Activated CD4-positive, alpha-beta T cell treated with anti-CD3 and anti-CD28 coated beads for 1 hour (primary cell): Measurements from ENCODE around the gene CHAT.

ENCODE experiments used
- DNase-seq: peaks from one replicate; pipeline ENCODE4 v3.0.0-alpha.2; 2020

CHAT gene

DNA sequence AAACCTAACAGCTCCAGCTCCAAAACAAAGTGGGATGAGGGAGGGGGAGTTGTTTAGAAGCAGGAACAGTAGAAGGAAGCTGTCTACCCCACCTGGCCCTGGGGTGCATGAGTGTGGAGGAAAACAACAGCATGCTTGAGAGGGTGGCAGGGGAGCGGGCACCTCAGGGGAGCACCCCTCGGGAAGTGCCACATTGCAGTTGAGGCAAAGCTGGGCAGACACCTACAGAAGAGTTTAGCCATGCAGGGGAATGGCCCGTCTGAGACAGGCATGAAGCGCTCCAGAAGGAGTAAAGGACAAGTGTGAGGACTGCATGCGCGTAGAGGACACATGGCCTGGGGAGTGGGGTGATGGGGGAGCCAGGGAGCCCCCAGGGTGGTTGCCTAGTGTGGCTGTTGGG lies 18.1 kb downstream of the CHAT start:
- no peak for DNase-seq

DNA sequence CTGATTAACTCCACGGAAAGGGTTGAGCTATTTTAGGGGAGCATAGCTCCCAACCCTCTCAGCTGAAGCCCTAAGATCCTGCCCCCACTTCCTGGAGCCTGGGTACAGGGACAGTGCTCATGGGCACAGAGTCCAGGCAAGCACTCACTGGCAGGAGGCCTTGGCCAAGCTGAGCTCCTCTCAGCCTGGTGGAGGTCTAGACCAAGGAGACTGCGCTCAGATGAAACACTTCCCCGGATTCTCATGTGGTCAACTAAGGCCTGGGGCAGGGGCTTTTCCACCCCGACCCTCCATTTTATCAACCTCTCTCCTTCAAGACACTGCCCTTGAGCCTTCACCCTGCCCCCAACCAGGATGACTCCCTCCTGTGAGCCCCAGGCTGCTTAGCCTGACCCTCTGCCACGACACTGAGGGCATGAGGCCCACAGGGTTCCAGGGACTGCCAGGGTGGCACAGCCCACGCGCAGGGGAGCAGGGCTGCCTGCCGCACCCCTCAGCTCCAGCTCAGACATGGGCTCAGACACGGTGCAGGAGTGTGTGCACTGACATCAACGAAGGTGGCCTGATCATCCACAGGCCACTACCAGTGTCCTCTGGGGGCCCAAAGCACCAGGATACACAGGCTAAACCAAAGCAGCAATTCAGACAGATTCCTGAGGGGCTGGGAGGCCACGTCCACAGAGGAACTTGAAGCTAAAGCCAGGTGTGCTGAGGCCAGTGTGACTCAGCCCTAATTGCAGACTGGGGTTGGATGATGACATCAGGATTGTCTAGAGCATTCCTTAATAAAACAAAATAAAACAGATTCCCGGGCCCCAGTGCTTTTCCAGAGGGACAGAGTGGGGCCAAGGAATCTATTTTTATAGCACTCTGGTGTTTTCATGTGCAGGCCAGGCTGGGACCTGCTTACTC lies 18.8 kb downstream of the CHAT start:
- DNase-seq, result no peak

DNA sequence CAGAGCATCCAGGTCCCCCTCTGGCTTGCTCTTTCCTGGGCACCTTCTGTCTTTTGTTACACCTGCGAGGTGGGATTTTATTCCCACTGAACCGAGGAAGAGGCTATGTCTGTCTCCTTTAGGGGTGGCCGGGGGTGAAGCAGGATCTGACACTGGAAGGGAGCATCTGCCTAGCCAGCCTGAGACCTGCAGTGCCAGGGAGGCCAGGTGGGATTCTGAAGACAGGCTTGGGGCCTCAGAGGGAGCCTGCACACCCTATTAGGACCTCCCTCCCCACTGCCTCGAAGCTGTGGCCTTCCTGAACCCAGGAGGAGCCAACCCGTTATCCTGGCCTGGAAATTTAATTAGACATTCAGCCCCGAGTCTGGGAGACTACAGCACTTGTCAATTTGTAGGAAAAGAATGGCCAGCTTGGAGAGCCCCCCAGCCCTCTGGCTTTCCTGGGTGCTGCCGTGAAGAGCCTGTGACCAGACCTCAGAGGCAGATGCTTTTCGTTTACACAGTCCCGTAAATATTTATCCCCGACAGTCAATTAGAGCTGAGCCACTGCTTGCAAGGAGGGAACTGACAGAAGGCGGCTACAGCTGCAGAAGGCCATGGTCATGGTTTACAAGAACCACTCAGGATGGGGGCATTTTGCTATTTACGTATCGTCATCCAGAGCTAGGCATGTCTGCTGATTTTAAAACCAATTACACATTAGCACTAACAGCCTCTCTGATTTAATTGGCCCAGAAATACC lies 19.7 kb downstream of the CHAT start:
- DNase-seq, result no peak

DNA sequence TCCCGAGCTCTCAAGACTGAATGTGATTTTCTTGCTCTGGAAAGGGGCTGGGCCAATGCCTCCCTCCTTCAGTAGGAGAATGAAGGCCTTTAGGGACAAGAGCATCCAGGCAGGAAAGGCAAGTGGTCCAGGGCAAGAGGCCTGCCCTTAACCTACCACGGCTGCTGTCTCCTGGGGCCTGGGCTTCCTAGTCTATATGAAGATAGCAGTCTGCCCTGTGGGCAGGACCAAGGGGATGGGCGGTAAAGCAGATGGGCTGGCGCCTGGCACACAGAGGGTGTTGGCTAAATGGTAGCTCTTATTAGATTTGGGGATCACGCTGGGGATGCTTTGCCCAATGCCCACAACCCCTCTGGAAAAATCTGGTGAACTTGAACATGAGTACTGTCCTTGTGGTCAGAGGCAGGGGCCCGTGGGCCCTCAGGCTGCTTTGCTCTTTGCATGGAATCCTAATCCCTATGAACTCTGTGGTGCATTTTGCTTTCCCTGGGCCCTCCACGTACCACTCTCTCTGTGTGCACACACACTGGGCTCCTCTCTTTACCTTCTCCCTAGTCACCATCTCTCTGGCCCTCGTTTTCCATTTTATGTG lies 20.3 kb downstream of the CHAT start:
- no peak for DNase-seq

DNA sequence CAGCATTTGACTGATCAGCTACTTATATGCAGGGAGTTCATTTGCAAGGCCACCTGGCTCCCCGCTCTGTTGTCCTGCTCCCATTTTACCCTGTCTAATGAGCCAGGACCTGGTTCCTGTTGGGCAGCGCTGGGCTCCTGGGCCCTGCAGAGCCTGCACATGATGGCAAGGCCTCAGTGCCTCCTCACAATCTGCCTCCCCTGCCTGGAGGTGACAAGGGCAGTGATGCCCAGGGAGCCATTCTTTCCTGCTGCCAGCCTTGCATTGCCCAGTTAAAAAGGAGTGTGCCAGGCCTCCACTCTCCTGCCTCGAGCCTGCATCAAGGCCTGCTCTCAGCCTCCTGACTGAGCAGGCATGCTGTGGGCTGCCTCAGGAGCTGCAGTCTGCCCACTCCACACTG lies 28.5 kb downstream of the CHAT start:
- DNase-seq, result no peak

DNA sequence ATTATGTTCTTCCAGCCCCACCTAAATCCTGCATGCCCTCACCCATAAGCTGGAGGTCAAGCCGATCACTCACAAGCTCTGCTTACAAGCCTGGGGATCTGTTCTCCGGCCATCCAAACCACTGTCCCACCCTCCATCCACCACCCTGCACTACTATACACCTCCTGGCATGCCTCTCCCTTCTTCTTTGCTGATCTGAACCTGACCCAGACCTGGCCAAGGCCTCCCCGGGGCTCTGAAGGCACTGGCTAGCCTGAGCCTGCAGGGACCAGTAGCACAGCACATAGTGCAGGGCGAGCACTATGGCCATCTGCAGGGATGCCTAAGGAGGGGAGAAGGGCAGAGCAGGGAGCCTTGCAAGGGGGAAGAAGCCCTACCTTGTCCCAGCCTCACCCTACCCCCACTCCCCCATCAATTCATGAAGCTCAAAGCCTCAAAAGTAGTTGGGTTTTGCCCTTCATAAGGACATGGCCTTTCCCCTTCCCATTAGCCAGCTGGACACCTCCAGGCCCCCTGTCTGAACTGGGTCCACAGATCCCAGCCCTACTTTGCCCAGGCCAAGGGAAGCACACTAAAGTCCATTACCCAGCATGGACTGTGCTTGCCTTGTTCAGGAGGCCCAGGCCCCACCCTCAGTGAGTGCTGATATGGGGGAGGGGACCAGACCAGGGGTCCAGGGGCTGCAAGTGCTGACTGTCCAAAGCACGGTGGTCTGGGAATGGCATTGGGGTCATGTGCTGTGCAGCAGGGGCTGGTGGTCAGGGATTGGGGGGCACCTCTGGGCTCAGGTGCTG lies 29.6 kb downstream of the CHAT start:
- DNase-seq, result no peak

DNA sequence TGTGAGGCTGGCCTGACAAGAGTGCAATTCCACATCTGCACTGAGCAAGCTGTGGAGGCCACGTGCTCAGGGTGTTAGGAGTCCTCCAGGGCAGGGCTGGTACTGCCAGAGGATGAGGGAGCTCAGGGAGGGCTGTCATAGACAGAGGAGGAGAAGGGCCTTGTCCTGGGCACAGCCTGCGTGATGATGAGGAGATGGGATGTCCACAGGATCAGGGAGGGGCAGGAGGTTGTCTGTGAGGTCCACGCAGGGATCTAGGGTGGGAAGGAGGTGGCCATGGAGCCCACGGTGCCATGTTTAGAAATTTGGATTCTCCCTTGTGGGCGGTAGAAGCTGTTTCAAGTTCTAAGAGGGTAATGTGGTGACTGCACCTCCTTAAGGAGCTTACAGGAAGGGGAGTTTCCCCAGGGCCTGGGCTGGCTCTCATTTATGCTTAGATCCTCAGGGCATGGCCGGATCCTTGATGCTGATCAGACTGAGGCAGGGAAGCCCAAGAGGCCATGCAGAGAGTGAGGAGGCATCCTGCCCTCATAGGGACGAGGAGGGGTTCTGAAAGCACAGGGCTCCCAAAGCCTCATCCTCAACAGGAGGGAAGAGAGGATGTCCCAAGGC lies 30.3 kb downstream of the CHAT start:
- no peak for DNase-seq

DNA sequence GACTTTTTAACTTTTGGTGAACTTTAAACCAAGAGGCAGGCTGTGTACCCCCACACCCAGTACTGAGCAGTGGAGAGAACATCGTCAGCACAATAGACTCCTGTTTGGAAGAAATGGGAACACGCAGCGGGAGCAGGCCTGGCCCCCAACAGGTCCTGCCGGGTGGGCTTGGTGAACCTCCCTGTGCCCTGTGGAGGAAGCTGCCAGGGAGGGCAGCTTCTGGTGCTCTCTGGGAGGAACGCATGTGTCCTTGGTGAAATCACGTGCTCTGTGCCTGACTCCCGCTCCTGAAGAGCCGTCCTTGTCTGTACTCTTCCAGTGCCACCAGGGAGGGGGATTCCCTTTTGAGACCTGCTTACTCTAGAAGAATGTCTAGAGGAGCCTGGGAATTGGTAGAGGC lies 31.6 kb downstream of the CHAT start:
- DNase-seq, result no peak

DNA sequence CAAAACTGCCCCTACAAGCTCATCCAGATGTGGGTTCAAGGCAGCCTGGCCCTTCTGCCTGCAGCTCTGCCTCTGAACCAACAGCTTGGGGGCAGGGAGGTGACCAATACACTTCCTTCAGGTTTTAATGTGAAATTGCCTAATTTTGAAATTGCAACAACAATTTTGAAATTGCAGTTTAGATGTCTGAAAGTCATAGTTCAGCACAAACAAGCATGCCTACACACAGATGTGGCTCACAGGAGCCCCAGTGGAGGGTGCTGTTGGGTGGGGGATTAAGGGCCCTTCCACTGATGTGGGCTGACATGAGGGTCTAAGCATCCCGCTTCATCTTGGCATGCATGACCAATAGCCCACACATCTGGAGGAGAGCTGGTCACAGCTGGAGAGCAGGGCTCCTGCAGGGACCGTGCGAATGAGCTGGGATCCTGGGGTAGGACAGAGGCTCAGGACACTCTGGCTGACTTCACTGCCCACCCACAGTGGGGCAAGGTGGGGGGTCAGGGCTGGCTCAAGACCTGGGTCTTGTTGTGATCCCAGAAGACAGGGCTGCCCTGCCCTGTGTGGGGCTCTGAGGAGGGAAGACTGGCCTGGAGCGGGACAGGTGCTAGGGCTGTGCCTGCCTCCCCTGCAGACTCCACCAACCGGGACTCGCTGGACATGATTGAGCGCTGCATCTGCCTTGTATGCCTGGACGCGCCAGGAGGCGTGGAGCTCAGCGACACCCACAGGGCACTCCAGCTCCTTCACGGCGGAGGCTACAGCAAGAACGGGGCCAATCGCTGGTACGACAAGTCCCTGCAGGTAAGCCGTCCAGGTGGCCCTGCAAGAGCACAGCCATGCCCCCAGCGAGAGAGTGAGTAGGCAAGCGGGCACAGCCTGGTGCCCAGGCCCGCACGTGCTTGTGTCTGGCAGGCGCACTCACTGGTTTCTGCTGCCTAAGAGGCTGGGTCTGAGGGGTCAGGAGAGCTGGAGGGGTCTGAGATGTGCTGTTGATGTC lies 32.3 kb downstream of the CHAT start:
- no peak for DNase-seq

DNA sequence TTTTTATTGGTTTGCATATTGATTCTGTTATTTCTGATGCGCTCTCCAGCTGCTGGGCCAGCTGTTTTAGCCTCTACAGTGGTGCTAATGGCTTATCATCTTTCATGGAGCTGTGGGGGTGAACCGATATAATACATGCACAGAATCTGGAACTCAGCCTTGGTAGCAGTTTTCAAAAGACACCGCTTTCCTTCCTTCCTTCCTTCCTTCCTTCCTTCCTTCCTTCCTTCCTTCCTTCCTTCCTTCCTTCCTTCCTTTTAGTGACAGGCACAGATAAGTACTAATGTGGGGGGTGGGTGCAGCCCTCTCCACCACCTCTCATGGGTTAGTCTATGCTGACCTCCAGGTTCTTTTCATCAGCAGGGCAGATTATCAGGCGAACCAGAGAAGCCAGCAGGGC lies 33.7 kb downstream of the CHAT start:
- no peak for DNase-seq

DNA sequence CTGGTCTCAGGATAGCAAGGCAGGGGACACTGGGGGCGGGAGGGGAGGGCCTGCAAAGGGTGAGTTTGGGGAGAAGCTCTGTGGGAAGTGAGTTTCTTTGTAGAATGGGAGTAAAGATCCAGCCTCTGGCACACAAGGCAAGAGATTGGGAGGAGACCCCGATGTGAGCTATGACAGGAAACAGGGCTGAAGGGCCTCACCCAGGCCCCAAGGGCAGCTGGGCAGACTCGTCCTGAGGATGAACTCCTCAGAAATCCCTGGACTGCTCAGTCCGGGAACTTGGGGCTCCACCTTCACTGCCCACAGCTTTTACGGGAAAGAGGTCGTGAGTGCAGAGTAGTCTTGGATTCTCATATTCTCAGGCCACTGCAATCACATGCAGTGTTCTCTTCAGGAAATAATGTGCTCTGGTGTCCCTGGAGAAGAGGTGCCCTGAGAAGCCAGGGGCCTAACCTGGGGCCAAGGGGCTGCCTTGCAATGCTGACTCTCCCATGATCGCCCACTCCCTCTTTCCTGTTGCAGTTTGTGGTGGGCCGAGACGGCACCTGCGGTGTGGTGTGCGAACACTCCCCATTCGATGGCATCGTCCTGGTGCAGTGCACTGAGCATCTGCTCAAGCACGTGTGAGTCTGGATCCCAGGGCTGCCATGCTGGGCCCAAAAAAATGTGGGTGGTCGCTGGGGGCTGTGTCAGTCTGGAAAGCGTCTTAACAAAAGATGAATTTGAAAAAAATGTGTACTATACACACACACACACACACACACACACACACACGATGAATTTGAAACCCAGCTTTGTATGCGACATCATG lies 34.4 kb downstream of the CHAT start:
- DNase-seq, result no peak

DNA sequence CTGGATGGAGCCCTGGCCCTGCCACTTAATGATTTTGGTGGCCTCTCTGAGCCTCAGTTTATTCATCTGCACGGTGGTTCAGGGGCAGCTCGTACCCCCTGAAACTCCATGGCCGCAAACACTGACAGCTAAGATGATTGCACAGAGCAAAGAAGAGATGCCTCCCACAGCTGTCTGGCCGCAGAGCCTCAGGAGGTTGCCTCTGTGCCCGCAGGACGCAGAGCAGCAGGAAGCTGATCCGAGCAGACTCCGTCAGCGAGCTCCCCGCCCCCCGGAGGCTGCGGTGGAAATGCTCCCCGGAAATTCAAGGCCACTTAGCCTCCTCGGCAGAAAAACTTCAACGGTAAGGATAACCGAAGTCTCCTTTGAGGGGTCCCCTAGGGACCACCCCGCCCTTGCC lies 35.5 kb downstream of the CHAT start:
- no peak for DNase-seq

DNA sequence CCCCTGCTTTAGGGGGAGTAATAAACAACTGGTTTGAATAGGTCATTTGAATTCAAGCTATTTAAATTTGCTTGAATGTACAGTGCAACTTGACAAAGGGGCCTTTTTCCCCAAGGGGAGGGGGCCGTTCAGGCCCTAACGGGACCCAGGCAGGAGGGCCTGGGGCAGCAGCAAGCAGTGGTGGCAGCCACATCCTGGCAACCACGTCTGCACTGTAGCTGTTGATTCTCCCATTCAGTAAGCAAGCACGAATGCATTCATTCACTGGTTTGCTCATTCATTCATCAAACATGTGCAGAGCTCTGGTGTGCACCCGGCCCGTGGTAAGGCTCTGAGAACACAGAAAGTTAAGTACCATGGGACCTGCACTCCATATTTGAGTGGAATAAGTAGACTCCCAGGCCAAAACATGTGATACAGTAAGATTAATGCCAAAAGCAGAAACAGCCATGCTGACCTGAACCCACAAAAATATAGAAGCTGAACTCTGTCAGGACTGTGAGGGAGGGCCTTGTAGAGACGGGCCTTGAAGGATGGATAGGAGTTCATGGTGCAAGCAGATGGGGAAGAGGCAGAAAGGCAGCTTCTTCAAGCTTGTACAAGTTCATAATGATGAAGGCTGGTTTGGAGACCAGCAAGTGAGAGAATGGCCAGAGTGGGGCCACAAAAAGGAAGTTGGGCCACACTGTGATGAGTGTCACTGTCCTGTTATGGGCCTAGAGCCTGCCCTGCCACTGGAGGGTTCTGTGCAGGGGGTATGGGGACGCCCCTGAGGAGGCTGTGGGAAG lies 36.3 kb downstream of the CHAT start:
- DNase-seq, result no peak

DNA sequence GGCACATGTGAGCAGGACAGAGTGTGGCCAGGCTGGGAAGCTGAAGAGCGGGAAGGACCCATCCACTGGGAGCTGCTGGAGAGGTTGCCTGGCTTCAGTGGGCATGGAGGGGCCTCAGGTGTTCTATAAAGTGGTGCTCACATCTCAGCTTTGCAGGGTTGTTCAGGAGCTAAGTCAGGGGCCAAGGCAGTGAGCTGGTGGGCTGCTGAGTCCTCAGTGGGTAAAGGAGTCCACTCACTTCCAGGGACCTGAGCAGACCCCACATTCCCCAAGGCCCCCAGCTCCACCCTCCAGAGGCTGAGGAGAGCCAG lies 36.8 kb downstream of the CHAT start:
- no peak for DNase-seq

DNA sequence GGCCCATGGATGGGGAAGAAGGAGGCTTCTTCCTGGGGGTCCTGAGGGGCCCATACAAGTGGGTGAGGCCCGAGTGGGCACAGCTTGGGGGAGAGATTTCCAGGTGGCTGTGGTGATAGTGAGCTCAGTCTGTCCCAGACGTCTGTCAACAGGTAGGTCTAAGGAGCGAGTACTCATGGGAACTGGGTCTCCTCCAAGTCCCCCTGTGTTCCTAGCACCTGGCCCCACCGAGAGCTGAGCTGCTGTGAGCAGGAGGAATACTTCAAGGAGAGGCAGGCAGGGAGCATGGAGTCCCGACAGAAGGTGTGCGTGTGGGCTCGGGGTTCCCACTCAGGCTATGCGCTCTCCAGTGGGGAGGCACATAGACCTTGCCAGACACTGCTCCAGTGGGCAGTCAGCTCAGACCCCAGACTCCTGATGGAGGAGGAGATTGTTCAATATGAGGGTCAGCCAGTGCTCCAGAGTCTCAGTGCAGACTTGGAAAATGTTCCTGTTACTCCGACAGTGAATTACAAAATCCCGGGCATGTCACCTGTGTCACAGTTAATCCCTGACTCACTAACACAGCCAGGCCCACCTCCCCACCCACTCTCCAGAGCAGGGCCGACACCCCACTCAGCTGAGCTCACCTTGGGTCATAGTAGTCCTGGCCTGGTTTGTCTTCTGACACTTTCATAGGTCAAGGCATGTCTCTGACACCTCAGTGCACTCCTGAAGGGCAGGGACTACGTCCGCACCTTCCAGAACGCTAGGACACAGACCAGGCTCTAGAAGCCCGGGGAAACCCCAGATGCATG lies 37.4 kb downstream of the CHAT start:
- no peak for DNase-seq

DNA sequence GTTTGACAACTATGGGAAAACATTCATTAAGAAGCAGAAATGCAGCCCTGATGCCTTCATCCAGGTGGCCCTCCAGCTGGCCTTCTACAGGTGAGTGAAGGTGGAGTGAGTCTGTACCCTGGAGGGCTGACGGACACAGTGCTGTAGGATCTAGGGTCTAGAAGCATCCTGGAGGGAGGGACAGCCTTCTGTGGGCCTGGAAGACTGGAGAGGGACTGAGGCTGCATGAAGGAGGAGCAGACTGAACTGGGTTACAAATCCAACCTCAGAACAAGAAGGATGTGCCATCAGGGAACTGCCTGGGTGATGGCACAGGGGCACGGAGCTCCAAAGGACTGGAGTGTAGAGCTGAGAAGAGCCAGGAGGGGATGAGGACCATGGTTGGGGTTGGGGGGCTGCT lies 38.1 kb downstream of the CHAT start:
- no peak for DNase-seq

DNA sequence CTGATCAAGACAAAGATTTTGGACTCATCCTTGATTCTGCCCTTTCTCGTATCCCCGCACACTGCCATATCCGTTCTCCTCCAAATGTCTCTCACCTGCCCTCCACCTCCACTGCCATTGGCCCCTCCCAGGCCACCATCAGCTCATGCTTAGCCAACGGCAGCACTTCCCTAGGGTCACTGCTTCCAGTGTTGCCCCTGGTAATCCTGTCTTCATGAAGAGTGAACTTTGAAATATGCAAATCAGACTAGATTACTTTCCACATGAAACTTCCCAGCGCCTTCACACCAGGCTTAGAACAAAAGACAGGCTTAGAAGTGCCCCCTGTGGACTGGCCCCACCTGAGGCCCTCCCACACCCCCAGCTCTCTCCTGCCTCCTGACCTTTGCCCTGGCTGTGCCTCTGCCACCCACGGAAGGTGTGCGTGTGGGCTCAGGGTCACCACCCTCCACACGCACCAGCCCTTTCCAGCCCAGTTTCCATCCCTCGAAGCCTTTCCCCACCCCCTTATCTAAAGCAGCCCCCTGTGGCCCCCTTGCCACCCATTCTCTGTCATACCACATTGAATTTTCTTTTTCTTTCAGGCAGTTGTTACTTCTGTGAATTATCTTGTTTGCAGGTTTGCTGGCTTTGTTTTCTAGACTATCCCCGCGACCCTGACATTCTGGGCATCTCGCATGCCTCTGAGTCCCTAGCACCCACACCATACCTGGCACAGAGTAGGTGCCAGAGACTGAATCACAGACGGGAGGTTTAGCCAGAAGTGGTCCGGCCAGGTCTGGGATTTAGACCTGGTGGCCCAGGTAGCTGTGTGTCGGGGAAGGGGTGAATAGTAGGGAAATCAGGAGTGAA lies 38.8 kb downstream of the CHAT start:
- no peak for DNase-seq
